Endothelial cell of umbilical vein (primary cell): Measurements from ENCODE around the gene UPB1. TPM values are rescaled to one million over a fixed set of nuclear protein-coding genes. Genes with fewer than 3 reads are reported as not detected.

Source experiments
- BruUV-seq: library from RNA; stranded (reverse); fragments of 400-500 nt; replicated peaks from 2 replicates; lab custom pipeline; 2021; lab: Mats Ljungman, UMichigan
- CTCF ChIA-PET: fragments of 300-600, 350-600 bp; sonication (Branson Sonifier 250); formaldehyde crosslinking; loops from one replicate; lab custom pipeline; 2021; ENCODE audit warnings: antibody characterized with exemption, inconsistent platforms; lab: Charles Lee
- POLR2A ChIA-PET: fragments of 300-600, 350-600 bp; sonication (Branson Sonifier 250); formaldehyde crosslinking; loops from one replicate; lab custom pipeline; 2021; ENCODE audit warnings: antibody characterized with exemption, inconsistent platforms; lab: Charles Lee
- DNase-seq: peaks from one replicate; pipeline ENCODE4 v3.0.0-alpha.2; 2011; ENCODE audit warnings: low read depth, low spot score
- FAIRE-seq: peaks from 2 replicates; lab custom pipeline; 2011; peaks lifted over from hg19 to GRCh38; lab: Jason Lieb, UNC
- H2AFZ ChIP-seq: 2 replicates; pipeline ENCODE4 v1.6.0; 2012; ENCODE audit warnings: low read depth, low read length, control low read depth, inconsistent platforms
- H3K27ac ChIP-seq: 2 replicates; pipeline ENCODE4 v1.5.1; 2011; ENCODE audit warnings: low read depth, mild to moderate bottlenecking, control low read depth, low read length, moderate library complexity; ENCODE audit not compliant: insufficient read depth
- H3K27me3 ChIP-seq, 2 experiments: 2 replicates each; pipeline versions ENCODE4 v1.6.0 to v1.6.1; 2011; ENCODE audit warnings: low read length in 2 of 2, mixed read lengths in 1 of 2; ENCODE audit not compliant: control insufficient read depth in 2 of 2, insufficient read depth in 2 of 2
- H3K36me3 ChIP-seq, 2 experiments: 2 replicates in 1 of 2; 3 replicates in 1 of 2; pipeline ENCODE4 v1.5.1; 2011; ENCODE audit warnings: low read length in 2 of 2, mild to moderate bottlenecking in 1 of 2, moderate library complexity in 1 of 2; ENCODE audit not compliant: control insufficient read depth in 2 of 2, insufficient read depth in 2 of 2; ENCODE audit errors: extremely low read depth in 1 of 2
- H3K4me1 ChIP-seq: 3 replicates; pipeline ENCODE4 v1.5.1; 2011; ENCODE audit warnings: mild to moderate bottlenecking, low read length; ENCODE audit not compliant: control insufficient read depth, insufficient read depth; ENCODE audit errors: extremely low read depth
- H3K4me2 ChIP-seq: 2 replicates; pipeline ENCODE4 v1.6.1; 2011; ENCODE audit warnings: low read length, control low read depth, mixed read lengths; ENCODE audit not compliant: insufficient read depth
- H3K4me3 ChIP-seq, 3 experiments: fragments of 200-600 bp in 1 of 3; sonication (generic), shearing (Covaris generic) in 1 of 3; replicated peaks in 1 of 3; 2 replicates each; pipeline ENCODE4 v1.5.1; 2011 to 2016; ENCODE audit warnings: control low read depth in 3 of 3, low read length in 3 of 3, mild to moderate bottlenecking in 2 of 3, inconsistent platforms in 1 of 3, low read depth in 1 of 3, moderate library complexity in 1 of 3; ENCODE audit not compliant: insufficient read depth in 1 of 3
- H3K79me2 ChIP-seq: 2 replicates; pipeline ENCODE4 v1.6.0; 2012; ENCODE audit warnings: low read length, inconsistent platforms; ENCODE audit not compliant: control insufficient read depth, insufficient read depth
- H3K9ac ChIP-seq: replicated peaks from 2 replicates; pipeline ENCODE3; 2011; ENCODE audit warnings: low read length, control low read depth; ENCODE audit not compliant: insufficient read depth; ENCODE audit errors: extremely low read depth
- H3K9me1 ChIP-seq: replicated peaks from 3 replicates; pipeline ENCODE4 v1.6.0; 2011; ENCODE audit warnings: mild to moderate bottlenecking, low read length; ENCODE audit not compliant: control insufficient read depth, insufficient read depth; ENCODE audit errors: extremely low read depth
- H3K9me3 ChIP-seq: replicated peaks from 2 replicates; pipeline ENCODE4 v1.5.1; 2012; ENCODE audit warnings: low read length, inconsistent platforms; ENCODE audit not compliant: control insufficient read depth, insufficient read depth
- H4K20me1 ChIP-seq: replicated peaks from 2 replicates; pipeline ENCODE3; 2011; ENCODE audit warnings: mild to moderate bottlenecking, low read length; ENCODE audit not compliant: control insufficient read depth, insufficient read depth; ENCODE audit errors: extremely low read depth
- CTCF ChIP-seq, 2 donors: IDR thresholded peaks; 1 replicate in 1 of 2; 2 replicates in 1 of 2; pipeline ENCODE4 v1.5.1; 2011; ENCODE audit warnings: low read length in 2 of 2, mild to moderate bottlenecking in 2 of 2, moderate library complexity in 2 of 2, control low read depth in 1 of 2, inconsistent platforms in 1 of 2, low read depth in 1 of 2; ENCODE audit not compliant: insufficient read depth in 1 of 2; ENCODE audit errors: extremely low read depth in 1 of 2
- EZH2 ChIP-seq: IDR thresholded peaks from 2 replicates; pipeline ENCODE4 v1.6.1; 2012; ENCODE audit warnings: borderline replicate concordance, low read depth, mild to moderate bottlenecking, moderate library complexity, low read length, inconsistent platforms; ENCODE audit not compliant: severe bottlenecking
- FOS ChIP-seq: IDR thresholded peaks from 2 replicates; pipeline ENCODE4 v1.6.1; 2011; ENCODE audit warnings: mild to moderate bottlenecking, low read length, moderate library complexity, borderline replicate concordance; ENCODE audit not compliant: insufficient read depth
- GATA2 ChIP-seq: IDR thresholded peaks from 2 replicates; pipeline ENCODE4 v1.7.0; 2011; ENCODE audit warnings: low read depth, mild to moderate bottlenecking, moderate library complexity, mixed read lengths, low read length; ENCODE audit not compliant: insufficient read length, insufficient read depth
- JUN ChIP-seq: IDR thresholded peaks from 2 replicates; pipeline ENCODE4 v1.6.1; 2011; ENCODE audit warnings: borderline replicate concordance, low read depth; ENCODE audit not compliant: insufficient read length, insufficient read depth
- MAX ChIP-seq: IDR thresholded peaks from 2 replicates; pipeline ENCODE4 v1.6.1; 2011; ENCODE audit not compliant: insufficient read depth, insufficient read length
- MYC ChIP-seq: IDR thresholded peaks from one replicate; pipeline ENCODE4 v1.6.1; 2011; ENCODE audit warnings: mild to moderate bottlenecking, low read depth, low read length
- POLR2A ChIP-seq: IDR thresholded peaks from 2 replicates; pipeline ENCODE4 v1.6.1; 2012; ENCODE audit warnings: low read depth, mild to moderate bottlenecking, control low read depth, low read length
- POLR2AphosphoS5 ChIP-seq: IDR thresholded peaks from 2 replicates; pipeline ENCODE4 v1.6.1; 2012; ENCODE audit warnings: low read depth, mild to moderate bottlenecking, control low read depth, low read length, moderate library complexity; ENCODE audit not compliant: insufficient read depth
- dilution Hi-C: fragments of 300-500 bp; cut with MboI; formaldehyde crosslinking; loops from one replicate; pipeline ENCODE4 v1.15.0; 2019; ENCODE audit warnings: low sequenced_read_pairs; ENCODE audit not compliant: extremely low pct_ligation_motif_present
- intact Hi-C: fragments of 100-400 bp; cut with micrococcal nuclease; formaldehyde crosslinking; loops from one replicate; pipeline ENCODE4 v1.10.0; 2022
- polyA plus RNA-seq, 4 experiments: library from polyadenylated mRNA; depleted of rRNA in 3 of 4; stranded (reverse) in 3 of 4; unstranded in 1 of 4; fragments of >200 nt; gene quantifications; 2 replicates each; pipeline versions ENCODE4 v1.2.1 to v1.2.3, GENCODE V29; 2011 to 2012; ENCODE audit warnings: missing spikeins in 1 of 4
- total RNA-seq: library from RNA; stranded (reverse); gene quantifications from 2 replicates; pipeline ENCODE4 v1.2.3, GENCODE V29; 2021

UPB1 gene
- total and polyA plus RNA-seq, 2 donors (not counting 3 experiments of a cell fraction or from before 2014, with no cell fraction given) = 0.30 to 0.80 TPM

DNA sequence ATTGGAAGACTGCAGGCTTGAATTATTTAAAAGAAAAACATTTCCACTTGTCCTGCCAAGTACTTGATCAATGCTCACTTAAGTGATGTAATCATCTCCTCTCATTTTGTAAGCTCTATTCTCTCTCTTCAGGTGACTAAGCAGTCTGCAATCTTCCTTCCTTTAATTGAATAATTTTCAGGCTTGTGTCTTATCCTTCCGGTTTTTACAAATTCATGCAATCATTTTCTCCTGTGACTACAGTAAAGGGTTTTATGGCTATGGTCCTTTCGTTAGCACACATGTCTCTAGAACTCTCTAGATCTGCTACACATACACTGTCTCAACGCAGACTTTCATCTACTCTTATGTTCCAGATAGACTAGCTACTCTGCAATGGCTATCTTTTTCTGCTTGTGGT, 12.6 kb upstream of the UPB1 start:
- no peaks in the 10 kb centered on the region for H3K36me3 ChIP-seq
- ChIA-PET CTCF (interaction anchor here (0.9 to 1.6 kb wide), 8 partner anchors 9 to 59 kb away, joined by 3 to 6 read pairs (median 4); no protein-coding TSS in a partner anchor), POLR2A (no interaction called here)
- peak overlapping the region; percentile 19 for H3K27ac ChIP-seq
- intact Hi-C loops (no loop called here), dilution Hi-C loops (no loop called here)
- TF ChIP-seq GATA2 (peak; percentile 8), MAX (no peak), CTCF (IDR thresholded peaks at IDR 0.05; ENCODE audit: extremely low read depth in 1 of 2, insufficient read depth in 1 of 2, low read depth in 1 of 2, low read length in 2 of 2) (no peak), POLR2AphosphoS5 (no peak), FOS (peak; percentile 69), MYC (no peak), POLR2A (no peak), JUN (peak; percentile 38), EZH2 (no peak)
- no peaks in the 10 kb centered on the region for H4K20me1 ChIP-seq
- H3K4me1 ChIP-seq = peaks cover 38% of the 10 kb centered on the region
- no peak overlapping the region for H3K9ac ChIP-seq
- peak; percentile 85 for FAIRE-seq
- no peaks in the 10 kb centered on the region for H3K9me1 ChIP-seq
- BruUV-seq = no TSS peak
- H2AFZ ChIP-seq = no peak overlapping the region
- no peaks in the 10 kb centered on the region for H3K79me2 ChIP-seq
- H3K9me3 ChIP-seq = no peaks in the 10 kb centered on the region
- H3K4me2 ChIP-seq = peak overlapping the region; percentile 79
- H3K4me3 ChIP-seq = peak overlapping the region in 1 of 3 experiments; percentile 10
- no peaks in the 10 kb centered on the region for H3K27me3 ChIP-seq
- DNase-seq = peak; percentile 67
